ENCODE measurements around the gene TMCO5A.

- TF ChIP-seq, protein P1, sequence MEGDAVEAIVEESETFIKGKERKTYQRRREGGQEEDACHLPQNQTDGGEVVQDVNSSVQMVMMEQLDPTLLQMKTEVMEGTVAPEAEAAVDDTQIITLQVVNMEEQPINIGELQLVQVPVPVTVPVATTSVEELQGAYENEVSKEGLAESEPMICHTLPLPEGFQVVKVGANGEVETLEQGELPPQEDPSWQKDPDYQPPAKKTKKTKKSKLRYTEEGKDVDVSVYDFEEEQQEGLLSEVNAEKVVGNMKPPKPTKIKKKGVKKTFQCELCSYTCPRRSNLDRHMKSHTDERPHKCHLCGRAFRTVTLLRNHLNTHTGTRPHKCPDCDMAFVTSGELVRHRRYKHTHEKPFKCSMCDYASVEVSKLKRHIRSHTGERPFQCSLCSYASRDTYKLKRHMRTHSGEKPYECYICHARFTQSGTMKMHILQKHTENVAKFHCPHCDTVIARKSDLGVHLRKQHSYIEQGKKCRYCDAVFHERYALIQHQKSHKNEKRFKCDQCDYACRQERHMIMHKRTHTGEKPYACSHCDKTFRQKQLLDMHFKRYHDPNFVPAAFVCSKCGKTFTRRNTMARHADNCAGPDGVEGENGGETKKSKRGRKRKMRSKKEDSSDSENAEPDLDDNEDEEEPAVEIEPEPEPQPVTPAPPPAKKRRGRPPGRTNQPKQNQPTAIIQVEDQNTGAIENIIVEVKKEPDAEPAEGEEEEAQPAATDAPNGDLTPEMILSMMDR (IDR thresholded peaks at IDR 0.05; ENCODE audit: insufficient read depth, low read length), result no peak
- TF ChIP-seq POLR2AphosphoS5 (IDR thresholded peaks at IDR 0.05; ENCODE audit: low read depth), result no peak
- TF ChIP-seq REST (IDR thresholded peaks at IDR 0.05; ENCODE audit: insufficient replicate concordance, low read depth), result no peak
Measured at GRCh38 chr15:37903919-37904625, 30.4 kb upstream of the TMCO5A start.
